HG03571 (cell line): Measurements from ENCODE around the gene ZNRF1.
"Not testable (repeated sequence)": the region's sequence is repeated elsewhere in the genome, so short reads cannot be mapped to it uniquely, and the experiment has no call there.

Experiments
- ATAC-seq: cut with Tn5 transposase; IDR thresholded peaks from one replicate; pipeline ENCODE4 v1.9.1; 2021; ENCODE audit not compliant: unreplicated experiment

The ZNRF1 gene

GRCh38 chr16:75111514-75111940 lies 112.7 kb downstream of the ZNRF1 start:
- ATAC-seq = no peak

GRCh38 chr16:75111961-75112733 lies 113.3 kb downstream of the ZNRF1 start:
- ATAC-seq = no peak

- ATAC-seq = no peak
Observed at GRCh38 chr16:75112734-75113491, 114.1 kb downstream of the ZNRF1 start.

GRCh38 chr16:75113541-75114121 lies 114.8 kb downstream of the ZNRF1 start:
- no peak for ATAC-seq

- ATAC-seq = no peak
Observed at GRCh38 chr16:75114179-75114945, 115.5 kb downstream of the ZNRF1 start.

GRCh38 chr16:75114946-75115825 lies 116.4 kb downstream of the ZNRF1 start:
- ATAC-seq = no peak

- ATAC-seq = no peak
Observed at GRCh38 chr16:75116081-75116910, 117.5 kb downstream of the ZNRF1 start, which contains the start of gene LDHD. Gene LDHD, minus strand, starts transcription at chr16:75116780. Its CDS starts 60 bp downstream, at chr16:75116720.

GRCh38 chr16:75116911-75117245 lies 118.1 kb downstream of the ZNRF1 start:
- ATAC-seq = no peak

- no peak for ATAC-seq
Observed at GRCh38 chr16:75118943-75119539, 120.2 kb downstream of the ZNRF1 start.

- ATAC-seq = no peak
Observed at GRCh38 chr16:75120253-75120652, 121.4 kb downstream of the ZNRF1 start.

GRCh38 chr16:75121949-75122568 lies 123.2 kb downstream of the ZNRF1 start:
- ATAC-seq = no peak

GRCh38 chr16:75122609-75123008 lies 123.8 kb downstream of the ZNRF1 start:
- ATAC-seq = no peak

GRCh38 chr16:75127713-75128415 lies 129.0 kb downstream of the ZNRF1 start:
- ATAC-seq = no peak

- ATAC-seq = not testable (repeated sequence)
Observed at GRCh38 chr16:75129421-75130149, 130.8 kb downstream of the ZNRF1 start.

GRCh38 chr16:75130150-75130771 lies 131.4 kb downstream of the ZNRF1 start:
- ATAC-seq = no peak

- no peak for ATAC-seq
Observed at GRCh38 chr16:75131081-75131480, 132.3 kb downstream of the ZNRF1 start.

GRCh38 chr16:75138233-75138632 lies 139.4 kb downstream of the ZNRF1 start:
- ATAC-seq = no peak
